ENCODE measurements around the gene GOLGA3.

DNA sequence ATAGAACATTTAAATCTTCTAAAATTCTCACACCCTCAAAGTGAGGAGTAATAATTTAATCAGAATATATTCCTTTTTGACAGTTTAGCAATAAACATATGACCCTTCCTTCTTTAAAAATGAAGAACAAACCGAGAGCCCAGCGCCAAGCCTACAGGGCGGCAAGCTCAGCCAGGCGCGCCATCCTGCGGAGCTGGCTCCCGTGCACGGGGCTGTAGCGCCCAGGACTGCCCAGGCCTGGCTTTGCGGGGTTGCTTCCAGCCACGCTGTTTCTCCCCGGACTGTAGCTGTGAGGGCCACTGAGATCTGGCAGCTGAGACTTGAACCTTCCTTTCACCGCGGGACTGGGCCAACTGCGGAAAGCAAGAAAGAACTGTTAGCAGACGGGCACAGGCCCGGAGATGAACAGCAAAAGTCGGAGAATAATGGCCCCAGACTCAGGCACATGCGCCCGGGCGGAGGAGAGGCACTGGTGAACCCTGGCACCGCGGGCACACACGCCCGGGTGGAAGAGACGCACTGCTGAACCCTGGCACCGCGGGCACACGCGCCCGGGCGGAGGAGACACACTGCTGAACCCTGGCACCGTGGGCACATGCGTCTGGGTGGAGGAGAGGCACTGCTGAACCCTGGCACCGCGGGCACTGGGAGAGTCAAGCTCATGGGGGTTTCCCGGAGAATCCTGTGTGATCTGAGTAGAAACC is 101.4 kb downstream of the GOLGA3 start:
- TF ChIP-seq CTCF (IDR thresholded peaks at IDR 0.05) (no peak), EP300 (IDR thresholded peaks at IDR 0.05) (no peak)
